NCI-H345 treated with DMSO at 0.1 percent for 48 hours (cell line): ENCODE measurements around the gene ZCCHC7.

Source experiments
- DNase-seq: peaks from one replicate; lab custom pipeline; 2025; ENCODE audit not compliant: unreplicated experiment; lab: John Stamatoyannopoulos, UW

The ZCCHC7 gene

GRCh38 chr9:37370282-37370681, 249.9 kb downstream of the ZCCHC7 start:
- no peak for DNase-seq

DNA sequence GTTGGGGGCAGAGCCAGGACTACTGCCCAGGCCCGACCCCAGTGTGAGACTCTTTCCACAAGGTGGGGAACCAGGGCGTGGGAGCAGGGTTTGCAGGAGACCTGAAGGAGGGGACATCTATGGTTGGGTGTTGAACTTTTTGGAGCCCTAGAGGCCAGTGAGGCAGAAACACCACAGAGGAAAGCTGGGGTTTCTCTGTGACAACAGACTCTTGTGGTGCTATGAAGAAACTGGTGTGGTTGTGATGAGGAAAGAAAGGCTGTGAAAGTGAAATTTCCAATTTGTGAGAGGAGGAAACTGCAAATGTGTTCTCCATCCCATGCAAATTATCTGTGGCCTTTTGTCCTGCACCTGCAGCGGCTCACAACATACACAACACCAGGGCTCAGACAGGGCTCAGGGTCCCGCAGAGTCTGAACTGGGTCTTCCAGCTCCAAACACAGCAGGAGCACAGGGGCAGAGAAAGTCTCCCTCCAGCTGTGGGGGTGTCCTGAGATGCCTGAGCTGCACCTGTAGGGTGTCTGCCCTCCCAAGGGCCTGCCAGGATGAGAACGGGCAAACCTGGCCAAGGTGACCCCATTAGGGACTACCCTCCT, 250.7 kb downstream of the ZCCHC7 start:
- DNase-seq: no peak

DNA sequence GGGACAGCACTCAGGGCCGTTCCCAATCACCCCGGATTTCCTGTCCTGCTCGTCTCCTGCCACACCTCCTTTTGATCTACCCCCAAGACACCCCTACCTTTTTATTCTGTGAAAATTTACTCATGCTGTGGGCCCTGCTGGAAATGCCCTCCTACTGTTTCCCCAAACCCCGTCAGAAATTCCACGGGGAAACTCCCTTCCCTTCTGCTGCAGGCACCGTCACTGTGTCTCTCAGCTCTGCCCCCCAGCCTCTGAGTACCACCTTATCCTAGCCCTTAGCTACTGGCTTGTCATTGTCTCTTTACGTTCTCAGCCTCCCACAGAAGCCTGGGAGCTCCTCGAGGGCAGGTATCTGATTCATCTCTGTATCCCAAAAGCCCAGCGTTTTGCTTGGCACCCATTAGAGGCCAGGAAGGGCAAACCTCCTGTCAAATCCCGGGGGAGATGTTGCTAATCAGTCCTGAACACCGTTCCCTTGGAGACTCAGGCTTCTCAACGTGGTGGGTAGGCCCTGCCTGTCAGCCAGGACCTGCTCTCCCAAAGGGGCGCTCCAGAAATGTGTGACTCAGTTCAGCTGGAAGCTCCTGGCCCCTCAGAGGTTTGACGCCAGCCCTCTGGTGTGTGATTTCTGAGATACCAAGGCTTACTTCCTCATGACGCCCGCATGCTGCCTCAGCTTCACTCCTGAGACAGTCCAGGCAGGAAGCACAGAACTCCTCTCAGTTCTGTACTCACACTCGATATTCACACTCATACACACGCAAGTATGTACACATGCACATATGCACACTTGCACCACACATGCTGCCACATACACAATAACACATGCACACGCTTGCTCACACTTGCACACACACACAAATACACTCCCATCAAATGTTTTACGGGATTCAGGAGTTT, 251.4 kb downstream of the ZCCHC7 start:
- no peak for DNase-seq

- DNase-seq: no peak
Observed at GRCh38 chr9:37372839-37373238, 252.5 kb downstream of the ZCCHC7 start.

GRCh38 chr9:37373621-37374020, 253.2 kb downstream of the ZCCHC7 start:
- DNase-seq: no peak

DNA sequence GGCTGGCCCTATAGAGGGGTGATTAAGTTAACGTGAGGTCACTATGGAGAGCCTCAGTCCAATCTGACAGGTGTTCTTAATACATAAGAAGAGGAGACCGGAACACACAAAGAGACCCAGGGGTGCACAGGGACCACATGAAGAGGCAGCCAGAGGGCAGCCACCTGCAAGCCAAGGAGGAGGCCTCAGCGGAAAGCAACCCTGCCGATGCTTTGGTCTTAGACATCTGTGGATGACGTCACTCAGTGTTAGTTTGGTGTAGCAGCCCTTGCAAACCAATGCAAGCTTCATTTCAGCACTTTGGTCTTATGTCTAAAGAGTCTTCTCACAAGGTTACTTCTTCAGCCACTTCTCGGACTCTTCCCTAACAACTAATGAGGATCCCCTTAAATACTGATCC, 254.5 kb downstream of the ZCCHC7 start:
- no peak for DNase-seq

DNA sequence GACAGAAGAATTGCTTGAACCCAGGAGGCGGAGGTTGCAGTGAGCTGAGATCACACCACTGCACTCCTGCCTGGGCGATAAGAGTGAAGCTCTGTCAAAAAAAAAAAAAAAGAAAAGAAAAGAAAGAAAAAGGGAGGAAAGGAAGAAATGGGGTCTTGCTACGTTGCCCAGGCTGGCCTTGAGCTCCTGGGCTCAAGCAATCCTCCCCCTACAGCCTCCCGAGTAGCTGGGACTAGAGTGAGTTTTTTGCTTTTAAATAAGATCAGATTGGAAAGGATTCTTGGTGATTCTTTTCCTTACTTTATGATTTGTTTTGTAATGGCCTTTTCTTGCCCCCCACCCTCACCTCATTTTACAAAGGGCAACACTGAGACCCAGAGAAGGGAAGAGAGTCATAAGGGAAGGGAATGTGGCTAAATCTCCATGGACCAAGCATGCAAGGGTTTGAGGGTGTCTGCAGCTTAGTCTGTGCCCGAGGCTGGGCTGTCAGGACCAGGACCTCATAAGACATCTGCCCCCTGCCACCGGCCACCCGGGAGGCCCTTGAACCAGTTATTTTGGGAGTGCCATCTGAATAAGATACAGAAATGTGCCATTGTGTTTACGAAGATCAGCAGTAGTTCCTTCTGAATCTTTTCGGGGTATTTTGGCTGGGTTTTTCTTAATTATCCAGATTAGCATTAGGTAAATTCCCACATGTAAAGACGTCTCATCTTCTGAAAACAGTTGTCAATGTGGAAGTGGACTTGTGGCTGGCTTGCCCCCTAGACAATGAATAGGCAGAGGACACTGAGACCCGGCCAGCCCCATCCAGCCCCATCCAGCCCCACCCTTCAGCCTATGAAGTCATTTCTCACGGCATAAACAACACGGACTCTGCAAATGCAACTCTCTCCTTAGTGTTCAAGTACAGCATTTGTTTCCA, 257.6 kb downstream of the ZCCHC7 start:
- DNase-seq: no peak

- DNase-seq: no peak
Observed at GRCh38 chr9:37378613-37379004, 258.2 kb downstream of the ZCCHC7 start.

GRCh38 chr9:37379835-37380234, 259.5 kb downstream of the ZCCHC7 start:
- no peak for DNase-seq

GRCh38 chr9:37380570-37380969, 260.2 kb downstream of the ZCCHC7 start:
- no peak for DNase-seq

- DNase-seq: peak; percentile 62
Observed at GRCh38 chr9:37381094-37381741, 260.8 kb downstream of the ZCCHC7 start.

DNA sequence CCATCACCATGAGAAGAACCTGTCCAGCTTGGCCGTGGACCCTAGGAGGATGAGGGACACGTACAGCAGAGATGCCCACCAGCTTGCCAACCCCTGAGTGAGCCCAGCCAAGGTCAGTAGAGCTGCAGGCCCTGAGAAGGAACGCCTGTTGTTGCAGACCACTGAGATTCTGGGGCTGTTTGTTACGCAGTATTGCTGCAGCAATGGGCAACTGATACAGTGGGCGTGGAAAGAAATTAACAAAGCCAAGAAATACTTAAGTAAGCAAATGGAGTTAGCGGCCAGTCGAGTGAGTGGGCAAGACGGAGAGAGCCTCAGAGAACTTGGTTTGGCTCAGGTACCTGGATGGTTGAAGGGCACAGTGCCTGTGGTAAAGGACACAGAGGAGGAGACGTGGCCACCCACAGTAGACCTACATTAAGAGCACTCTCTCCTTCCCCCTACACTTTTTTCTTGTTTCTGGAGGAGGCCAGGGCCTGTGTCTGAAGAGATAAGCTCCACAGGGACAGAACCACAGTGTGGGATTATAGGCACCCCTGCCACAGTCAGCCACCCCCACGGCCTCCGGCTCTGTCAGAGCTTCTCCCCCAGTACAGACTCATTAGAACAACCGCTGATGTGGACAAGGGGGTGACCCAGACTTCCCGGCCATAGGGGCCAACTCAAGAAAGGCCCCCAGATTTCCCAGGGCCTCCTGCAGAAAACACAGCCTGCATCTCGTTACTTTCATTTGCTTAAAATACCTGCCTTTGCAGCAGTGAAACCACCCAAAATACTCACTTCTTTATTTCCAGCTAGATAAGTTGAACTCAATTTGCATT, 262.0 kb downstream of the ZCCHC7 start:
- no peak for DNase-seq

- DNase-seq: no peak
Observed at GRCh38 chr9:37382982-37383357, 262.6 kb downstream of the ZCCHC7 start.

DNA sequence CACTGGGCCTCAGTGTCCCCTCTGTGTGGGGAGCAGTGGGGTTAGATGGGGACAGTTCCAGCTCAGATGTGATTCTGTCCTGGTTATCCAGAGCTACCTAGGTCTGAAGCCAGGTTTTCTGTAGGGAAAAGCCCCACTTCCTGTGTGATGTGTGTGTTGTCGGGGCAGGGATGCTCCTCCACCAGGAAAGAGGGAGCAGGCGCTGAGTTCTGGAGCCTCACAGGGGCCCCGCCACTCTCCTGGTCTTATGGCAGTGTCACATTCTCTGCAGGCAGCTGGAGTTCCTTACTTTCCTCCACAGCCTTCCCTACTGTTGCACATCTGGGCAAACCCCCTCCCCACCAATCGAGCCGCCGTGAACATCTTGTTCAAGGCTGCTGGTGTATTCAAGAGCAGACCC, 263.0 kb downstream of the ZCCHC7 start:
- DNase-seq: no peak

- DNase-seq: no peak
Observed at GRCh38 chr9:37383876-37384746, 263.7 kb downstream of the ZCCHC7 start.

- no peak for DNase-seq
Observed at GRCh38 chr9:37385286-37385685, 264.9 kb downstream of the ZCCHC7 start.

- DNase-seq: no peak
Observed at GRCh38 chr9:37386988-37387387, 266.6 kb downstream of the ZCCHC7 start.

DNA sequence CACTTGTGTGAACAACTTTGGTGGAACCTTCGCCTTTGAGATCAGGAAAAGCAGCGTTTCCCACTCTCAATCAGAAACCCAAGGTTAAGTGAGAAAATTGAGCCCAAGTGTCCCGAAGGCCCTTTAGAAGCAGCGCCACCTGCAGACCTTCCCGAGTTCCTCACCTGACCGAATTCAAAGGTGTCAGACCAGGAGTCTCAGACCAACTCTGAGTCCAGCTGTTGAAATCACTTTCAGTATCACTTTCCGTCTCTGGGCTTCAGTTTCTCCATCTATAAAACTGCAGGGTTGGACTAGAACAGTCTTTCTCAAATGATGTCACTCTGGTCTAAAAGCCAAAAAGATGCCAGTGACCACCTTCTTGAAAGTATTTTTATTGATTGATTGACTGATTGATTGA, 270.4 kb downstream of the ZCCHC7 start:
- no peak for DNase-seq

DNA sequence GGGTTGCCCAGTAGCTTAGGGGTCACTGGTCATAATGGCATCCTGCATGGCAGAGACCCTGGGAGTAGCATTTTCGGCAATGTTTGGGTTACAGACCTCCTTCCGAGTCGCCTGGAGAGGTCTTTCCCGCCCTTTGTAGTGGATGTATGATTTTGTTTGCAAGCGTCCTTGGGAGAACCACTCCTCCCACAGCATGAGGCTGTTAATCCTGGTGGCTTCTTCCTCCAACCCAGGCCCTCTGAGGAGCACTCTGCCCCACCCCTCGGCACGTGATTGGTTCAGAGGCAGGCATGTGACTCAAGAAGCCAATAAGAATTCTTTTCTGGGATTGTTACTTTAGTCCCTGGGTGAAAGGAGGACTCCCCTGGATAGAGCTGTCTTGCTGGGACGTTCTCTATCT, 271.9 kb downstream of the ZCCHC7 start:
- DNase-seq: no peak
